SU-DHL-6 (cell line): ENCODE data around the gene LRRC18.

ENCODE experiments used
- H2AFZ ChIP-seq: fragments of 200-600 bp; sonication (generic); 2 replicates; pipeline ENCODE4 v1.6.1; 2014; ENCODE audit warnings: low read depth, mild to moderate bottlenecking, moderate library complexity, mixed read lengths, antibody characterized with exemption, low read length; ENCODE audit not compliant: severe bottlenecking
- H3F3A ChIP-seq: fragments of 200-600 bp; shearing (Covaris generic); 2 replicates; pipeline ENCODE4 v1.6.0; 2016; ENCODE audit warnings: antibody characterized with exemption, mild to moderate bottlenecking; ENCODE audit not compliant: insufficient read depth
- H3K27ac ChIP-seq: fragments of 200-600 bp; sonication (generic); 2 replicates; pipeline ENCODE4 v1.5.1; 2016; ENCODE audit warnings: low read depth, mild to moderate bottlenecking, low read length, moderate library complexity, mixed read lengths
- H3K27me3 ChIP-seq: fragments of 200-600 bp; sonication (generic), shearing (Covaris generic); 2 replicates; pipeline ENCODE4 v1.6.0; 2014; ENCODE audit warnings: mild to moderate bottlenecking, low read length
- H3K36me3 ChIP-seq: fragments of 200-600 bp; sonication (generic); 2 replicates; pipeline ENCODE4 v1.6.1; 2014; ENCODE audit warnings: mild to moderate bottlenecking, low read length, mixed read lengths
- H3K4me2 ChIP-seq: fragments of 300-600, 200-600 bp; shearing (Covaris generic), sonication (generic); 2 replicates; pipeline ENCODE4 v1.6.0; 2014; ENCODE audit warnings: low read length, low read depth, mild to moderate bottlenecking; ENCODE audit not compliant: poor library complexity, severe bottlenecking
- H3K4me3 ChIP-seq: fragments of 200-600 bp; sonication (generic); 2 replicates; pipeline ENCODE4 v1.5.1; 2014; ENCODE audit warnings: antibody characterized with exemption, low read length, mild to moderate bottlenecking, mixed read lengths; ENCODE audit not compliant: insufficient read depth, poor library complexity, severe bottlenecking
- H3K79me2 ChIP-seq: fragments of 200-600 bp; sonication (generic); 2 replicates; pipeline ENCODE4 v1.6.1; 2014; ENCODE audit warnings: mild to moderate bottlenecking, low read length, moderate library complexity; ENCODE audit not compliant: insufficient read depth
- H3K9ac ChIP-seq: fragments of 200-600 bp; sonication (generic); 2 replicates; pipeline ENCODE4 v1.7.0; 2014; ENCODE audit warnings: mild to moderate bottlenecking, low read length
- H3K9me2 ChIP-seq: fragments of 200-600 bp; sonication (generic); replicated peaks from 2 replicates; pipeline ENCODE4 v1.6.1; 2014; ENCODE audit warnings: low read length; ENCODE audit not compliant: insufficient read depth
- H3K9me3 ChIP-seq: fragments of 200-600 bp; sonication (generic); 2 replicates; pipeline ENCODE4 v1.6.1; 2014; ENCODE audit warnings: low read length, mixed read lengths; ENCODE audit not compliant: insufficient read depth
- H4K20me1 ChIP-seq: fragments of 200-600 bp; sonication (generic); 2 replicates; pipeline ENCODE4 v1.6.1; 2014; ENCODE audit warnings: low read depth, mild to moderate bottlenecking, antibody characterized with exemption, low read length, moderate library complexity, mixed read lengths
- CTCF ChIP-seq: fragments of 200-600 bp; sonication (generic); IDR thresholded peaks from one replicate; pipeline ENCODE4 v1.5.1; 2017; ENCODE audit warnings: antibody characterized with exemption, mild to moderate bottlenecking, low read length, moderate library complexity; ENCODE audit not compliant: insufficient read depth, poor library complexity, severe bottlenecking
- EZH2phosphoT487 ChIP-seq: fragments of 200-600 bp; sonication (generic), shearing (Covaris generic); conservative IDR thresholded peaks from 2 replicates; pipeline ENCODE4 v1.6.1; 2018; ENCODE audit warnings: mild to moderate bottlenecking, antibody characterized with exemption, low read length, moderate library complexity, mixed read lengths

The LRRC18 gene

GRCh38 chr10:48878091-48878490 is 61.5 kb downstream of the LRRC18 start:
- no peaks in the 10 kb centered on the region for H3F3A ChIP-seq
- no peaks in the 10 kb centered on the region for H3K9me2 ChIP-seq
- no peak overlapping the region for H2AFZ ChIP-seq
- H3K27me3 ChIP-seq, result no peaks in the 10 kb centered on the region
- H4K20me1 ChIP-seq, result no peaks in the 10 kb centered on the region
- no peaks in the 10 kb centered on the region for H3K36me3 ChIP-seq
- no peak overlapping the region for H3K4me3 ChIP-seq
- H3K9me3 ChIP-seq, result no peaks in the 10 kb centered on the region
- no peak overlapping the region for H3K4me2 ChIP-seq
- no peak for TF ChIP-seq EZH2phosphoT487
- TF ChIP-seq CTCF, result no peak
- H3K27ac ChIP-seq, result no peak overlapping the region
- H3K79me2 ChIP-seq, result no peaks in the 10 kb centered on the region
- H3K9ac ChIP-seq, result no peak overlapping the region

- no peaks in the 10 kb centered on the region for H3K27me3 ChIP-seq
- H3K9me3 ChIP-seq, result no peaks in the 10 kb centered on the region
- H2AFZ ChIP-seq, result no peak overlapping the region
- H3K9ac ChIP-seq, result no peak overlapping the region
- no peaks in the 10 kb centered on the region for H3K79me2 ChIP-seq
- TF ChIP-seq EZH2phosphoT487 (no peak), CTCF (no peak)
- H4K20me1 ChIP-seq, result no peaks in the 10 kb centered on the region
- H3K36me3 ChIP-seq, result peaks cover 3% of the 10 kb centered on the region; the same call in 1 of the 2 replicates
- H3K4me2 ChIP-seq, result no peak overlapping the region
- no peak overlapping the region for H3K4me3 ChIP-seq
- no peaks in the 10 kb centered on the region for H3K9me2 ChIP-seq
- no peaks in the 10 kb centered on the region for H3F3A ChIP-seq
- no peak overlapping the region for H3K27ac ChIP-seq
Observed at GRCh38 chr10:48872234-48872633, 67.4 kb downstream of the LRRC18 start.
